DMS153 (cell line): ENCODE measurements around the gene CELA2B.
"Not testable (repeated sequence)": the region's sequence is repeated elsewhere in the genome, so short reads cannot be mapped to it uniquely, and the experiment has no call there.

ENCODE experiments used
- DNase-seq: peaks from one replicate; lab custom pipeline; 2025; lab: John Stamatoyannopoulos, UW

Gene CELA2B

DNA sequence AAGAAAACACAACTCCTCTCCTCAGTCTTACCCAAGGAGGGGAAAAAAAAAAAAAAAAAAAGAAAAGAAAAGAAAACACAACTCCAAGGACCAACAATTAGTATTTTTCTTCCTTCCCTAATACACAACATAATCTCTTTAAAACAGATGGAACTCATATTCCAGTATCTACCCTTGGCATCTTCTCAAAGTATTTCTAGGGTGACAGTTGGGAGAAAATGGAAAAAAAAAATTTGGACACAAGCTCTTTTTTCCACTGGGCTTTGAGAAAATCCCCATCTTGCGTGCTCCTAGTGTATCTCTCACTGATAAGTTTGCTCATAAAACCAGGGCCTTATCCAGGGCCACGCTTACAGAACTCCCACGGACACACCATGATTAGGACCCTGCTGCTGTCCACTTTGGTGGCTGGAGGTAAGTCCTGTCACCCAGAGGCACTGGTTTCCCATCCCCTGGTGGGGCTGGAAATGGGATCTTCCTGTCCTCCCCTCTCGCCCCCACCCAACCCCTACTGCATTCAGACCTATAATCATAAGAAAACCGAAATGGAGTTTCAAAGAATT lies at the start of gene CELA2B:
CELA2B (plus strand) TSS at position 353 of the 563 bp plus-strand sequence; CDS start at position 375, 22 bp downstream.
- no peak for DNase-seq

DNA sequence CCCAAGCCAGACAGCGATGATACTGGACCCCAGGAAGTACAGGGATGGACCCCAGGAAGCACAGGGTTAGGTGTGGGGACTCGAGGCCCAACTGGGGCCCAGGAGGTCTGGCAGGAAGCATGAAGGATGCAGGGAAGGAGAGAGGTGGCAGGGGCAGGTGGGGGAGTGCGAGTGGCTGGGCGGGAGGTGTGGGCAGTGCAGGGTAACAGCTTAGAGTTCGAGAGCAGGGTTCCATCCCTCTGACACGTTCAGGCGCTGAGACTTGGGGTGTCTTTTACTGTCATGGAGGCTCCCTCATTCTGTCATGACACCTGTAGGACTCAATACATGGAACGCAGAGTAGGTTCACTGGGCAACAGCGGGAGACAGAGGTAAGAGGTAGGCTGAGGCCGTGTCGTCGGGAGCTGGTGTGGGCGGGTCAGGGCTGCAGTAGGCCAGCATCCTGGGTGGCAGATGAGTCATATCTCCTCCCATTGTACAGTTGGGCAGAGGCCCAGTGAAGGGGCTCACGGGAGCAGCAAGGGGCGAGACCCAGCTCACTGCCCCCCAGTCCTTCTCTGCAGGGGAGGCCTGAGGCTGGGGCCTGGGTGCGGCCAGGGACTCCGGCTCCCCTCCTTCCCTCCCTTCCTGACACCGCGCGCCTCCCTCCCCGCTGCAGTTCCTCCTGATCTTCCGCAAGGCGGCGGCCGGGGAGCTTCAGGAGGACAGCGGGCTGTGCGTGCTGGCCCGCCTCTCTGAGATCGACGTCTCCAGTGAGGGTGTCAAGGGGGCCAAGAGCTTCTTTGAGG lies 49.2 kb upstream of the CELA2B start:
- no peak for DNase-seq

DNA sequence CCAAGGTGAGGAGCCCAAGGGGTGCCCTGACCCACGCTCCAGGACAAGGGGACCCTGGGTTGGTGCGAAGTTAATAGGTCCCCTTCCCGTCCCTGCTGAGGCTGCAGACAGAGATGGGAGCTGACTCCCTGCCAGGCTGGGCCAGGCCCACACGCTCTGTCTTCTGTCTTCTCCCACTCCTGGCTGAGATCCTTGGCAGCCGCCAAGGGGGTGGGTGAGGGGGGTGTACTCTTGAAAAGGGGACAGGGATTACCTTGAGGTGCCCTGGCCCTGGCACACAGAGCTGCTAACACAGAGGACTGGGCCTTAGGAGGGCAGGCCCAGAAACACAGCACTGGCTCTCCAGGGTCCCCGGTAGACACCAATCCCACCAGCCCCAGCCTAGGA lies 48.6 kb upstream of the CELA2B start:
- no peak for DNase-seq

DNA sequence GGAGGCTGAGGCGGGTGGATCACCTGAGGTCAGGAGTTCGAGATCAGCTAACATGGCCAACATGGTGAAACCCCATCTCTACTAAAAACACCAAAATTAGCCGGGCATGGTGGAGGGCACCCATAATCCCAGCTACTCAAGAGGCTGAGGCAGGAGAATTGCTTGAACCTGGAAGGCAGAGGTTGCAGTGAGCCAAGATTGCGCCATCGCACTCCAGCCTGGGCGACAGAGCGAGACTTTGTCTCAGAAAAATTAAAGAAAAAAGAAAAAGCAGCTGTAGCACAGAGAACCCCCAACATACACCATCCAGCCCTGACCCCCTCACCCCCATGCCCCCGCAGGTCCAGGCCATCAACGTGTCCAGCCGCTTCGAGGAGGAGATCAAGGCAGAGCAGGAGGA lies 47.7 kb upstream of the CELA2B start:
- not testable (repeated sequence) for DNase-seq

DNA sequence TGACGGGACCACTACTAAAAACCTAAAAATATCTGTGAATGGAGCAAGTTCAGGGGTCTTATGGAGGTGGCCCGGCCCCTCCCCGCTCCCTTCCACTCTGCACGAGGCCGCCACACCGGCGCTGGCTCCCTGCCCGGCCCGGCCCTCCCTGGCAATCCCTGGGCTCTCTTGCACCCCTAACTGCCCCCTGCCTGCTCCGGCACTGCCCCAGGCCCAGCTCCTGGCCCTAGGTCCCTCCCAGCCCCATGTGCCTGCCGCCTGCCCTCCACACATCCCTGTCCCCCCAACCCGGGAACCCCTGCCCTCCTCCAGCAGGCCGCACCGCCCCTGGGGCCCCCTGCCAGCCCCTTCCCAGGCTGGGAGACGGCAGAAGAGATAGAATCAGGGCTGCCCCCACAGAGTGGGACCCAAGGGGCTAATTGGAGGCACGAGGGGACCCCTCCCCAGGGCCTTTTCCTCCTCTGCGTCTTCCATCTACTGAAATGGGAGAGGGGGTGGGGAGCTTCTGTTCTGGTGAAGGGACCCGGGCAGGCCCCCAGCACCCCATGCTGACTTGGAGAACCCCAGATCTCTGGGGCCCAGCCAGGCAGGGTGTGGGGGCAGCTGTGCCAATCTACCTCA lies 47.0 kb upstream of the CELA2B start:
- no peak for DNase-seq

DNA sequence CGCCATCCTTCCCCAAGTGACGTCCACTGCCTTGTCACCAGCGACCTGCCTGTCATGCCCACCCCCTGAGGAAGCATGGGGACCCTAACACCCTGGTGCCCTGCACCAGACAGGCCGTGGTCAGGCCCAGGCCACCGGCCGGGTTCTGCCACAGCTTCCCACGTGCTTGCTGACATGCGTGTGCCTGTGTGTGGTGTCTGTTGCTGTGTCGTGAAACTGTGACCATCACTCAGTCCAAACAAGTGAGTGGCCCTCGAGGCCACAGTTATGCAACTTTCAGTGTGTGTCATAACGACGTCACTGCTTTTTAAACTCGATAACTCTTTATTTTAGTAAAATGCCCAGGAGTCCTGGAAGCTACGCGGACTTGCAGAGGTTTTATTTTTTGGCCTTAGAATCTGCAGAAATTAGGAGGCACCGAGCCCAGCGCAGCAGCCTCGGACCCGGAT lies 46.2 kb upstream of the CELA2B start:
- DNase-seq = no peak

DNA sequence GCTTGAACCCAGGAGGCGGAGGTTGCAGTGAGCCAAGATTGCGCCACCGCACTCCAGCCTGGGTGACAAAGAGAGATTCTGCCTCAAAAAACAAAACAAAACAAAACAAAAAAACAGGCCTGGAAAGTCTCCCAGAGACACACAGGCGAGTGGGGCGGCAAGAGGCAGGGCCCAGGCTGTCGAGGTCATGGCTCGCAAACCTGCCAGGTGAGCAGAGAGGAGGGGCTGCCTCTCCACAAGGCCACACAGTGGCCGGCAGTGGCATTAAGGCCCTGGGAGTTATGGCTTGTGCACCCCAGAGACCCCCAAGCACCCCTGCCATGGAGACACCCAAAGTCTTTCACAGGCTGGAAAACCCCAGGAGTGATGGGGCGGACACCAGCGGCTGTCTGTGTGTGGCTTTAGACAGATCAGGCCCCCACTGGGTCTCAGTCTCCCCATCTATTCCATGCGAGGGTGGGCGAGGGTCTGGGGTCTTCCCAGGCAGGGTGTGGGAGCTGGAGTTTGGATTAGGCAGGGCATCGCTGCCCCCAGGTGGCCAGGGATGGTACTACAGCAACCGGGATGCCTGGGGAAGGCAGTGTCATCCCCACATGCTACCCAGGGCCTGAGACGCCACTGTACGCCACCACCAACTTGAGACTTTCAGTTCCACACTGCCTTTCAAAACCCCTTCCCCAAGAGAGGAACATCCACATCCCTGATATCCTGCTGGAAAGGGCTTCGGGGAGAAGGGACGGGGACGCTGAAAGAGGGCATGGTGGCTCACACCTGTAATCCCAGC lies 44.9 kb upstream of the CELA2B start:
- DNase-seq = no peak

DNA sequence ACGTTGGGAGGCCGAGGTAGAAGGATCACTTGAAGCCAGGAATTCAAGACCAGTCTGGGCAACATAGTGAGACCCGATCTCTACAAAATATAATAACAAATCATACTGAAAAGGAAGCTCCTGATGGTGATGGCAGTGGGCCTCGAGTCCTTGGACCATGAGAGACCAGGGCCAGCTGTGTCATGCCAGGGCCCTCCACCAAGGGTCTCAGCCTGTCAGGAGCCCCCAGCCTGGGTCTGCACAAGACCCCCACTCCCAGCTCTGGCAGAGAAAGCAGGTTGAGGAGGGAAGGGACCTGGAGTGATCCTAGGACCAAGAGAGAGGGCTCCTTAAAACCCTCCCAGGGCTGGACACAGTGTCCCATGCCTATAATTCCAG lies 44.3 kb upstream of the CELA2B start:
- DNase-seq = no peak

DNA sequence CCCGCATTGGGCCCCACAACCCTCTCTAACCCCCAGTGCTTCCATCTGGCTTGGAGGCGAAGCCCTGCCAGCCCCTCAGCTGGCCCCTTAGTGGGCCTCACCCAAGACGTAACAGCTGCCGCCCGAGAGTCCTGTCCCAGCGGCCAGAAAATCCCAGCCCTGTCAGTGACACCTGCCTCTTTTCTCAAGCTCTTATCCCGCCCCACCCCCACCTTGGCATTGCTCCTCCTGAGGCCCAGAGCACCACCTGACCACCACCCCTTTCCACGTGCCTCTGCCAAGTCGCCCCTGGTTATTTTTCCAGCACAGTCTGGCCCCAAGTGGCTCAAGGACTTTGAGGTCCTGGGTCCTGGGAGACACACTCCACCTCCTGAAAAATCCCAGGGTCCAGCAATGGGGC lies 43.6 kb upstream of the CELA2B start:
- DNase-seq = no peak

DNA sequence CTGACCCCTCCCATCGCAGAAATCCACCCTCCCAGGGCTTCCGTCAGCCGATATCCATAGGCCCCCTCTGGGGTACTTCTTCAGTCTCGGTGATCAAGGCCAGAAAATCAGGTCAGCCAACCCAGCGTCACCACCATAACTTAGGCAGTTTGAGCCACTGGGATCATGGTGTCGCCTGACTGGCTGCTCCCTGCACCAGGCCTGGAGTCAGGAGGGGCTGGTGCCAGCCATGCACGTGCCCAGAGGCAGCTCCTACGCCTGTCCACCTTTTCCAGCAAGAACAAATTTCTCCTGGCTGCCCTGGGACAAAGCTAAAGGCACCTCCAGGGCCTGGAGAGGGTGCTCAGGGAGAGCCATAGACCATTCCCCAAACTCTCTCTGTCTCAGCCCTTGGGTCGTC lies 42.4 kb upstream of the CELA2B start:
- DNase-seq = no peak

DNA sequence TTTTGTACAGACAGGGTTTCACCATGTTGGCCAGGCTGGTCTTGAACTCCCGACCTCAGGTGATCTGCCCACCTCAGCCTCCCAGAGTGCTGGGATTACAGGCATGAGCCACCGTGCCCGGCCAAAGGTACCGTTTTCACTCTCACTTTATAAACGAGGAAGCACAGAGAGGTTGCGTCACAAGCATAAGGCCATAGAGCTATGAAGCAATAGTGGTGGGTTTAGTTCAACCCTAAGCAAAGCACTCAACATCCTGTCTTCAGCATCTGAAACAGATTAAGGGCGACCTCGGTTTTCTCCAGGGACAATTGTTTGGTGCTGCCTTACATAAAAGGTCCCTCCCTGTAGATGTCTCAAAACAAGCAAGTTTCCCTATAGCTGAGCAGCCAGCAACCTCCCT lies 41.2 kb upstream of the CELA2B start:
- DNase-seq = not testable (repeated sequence)

DNA sequence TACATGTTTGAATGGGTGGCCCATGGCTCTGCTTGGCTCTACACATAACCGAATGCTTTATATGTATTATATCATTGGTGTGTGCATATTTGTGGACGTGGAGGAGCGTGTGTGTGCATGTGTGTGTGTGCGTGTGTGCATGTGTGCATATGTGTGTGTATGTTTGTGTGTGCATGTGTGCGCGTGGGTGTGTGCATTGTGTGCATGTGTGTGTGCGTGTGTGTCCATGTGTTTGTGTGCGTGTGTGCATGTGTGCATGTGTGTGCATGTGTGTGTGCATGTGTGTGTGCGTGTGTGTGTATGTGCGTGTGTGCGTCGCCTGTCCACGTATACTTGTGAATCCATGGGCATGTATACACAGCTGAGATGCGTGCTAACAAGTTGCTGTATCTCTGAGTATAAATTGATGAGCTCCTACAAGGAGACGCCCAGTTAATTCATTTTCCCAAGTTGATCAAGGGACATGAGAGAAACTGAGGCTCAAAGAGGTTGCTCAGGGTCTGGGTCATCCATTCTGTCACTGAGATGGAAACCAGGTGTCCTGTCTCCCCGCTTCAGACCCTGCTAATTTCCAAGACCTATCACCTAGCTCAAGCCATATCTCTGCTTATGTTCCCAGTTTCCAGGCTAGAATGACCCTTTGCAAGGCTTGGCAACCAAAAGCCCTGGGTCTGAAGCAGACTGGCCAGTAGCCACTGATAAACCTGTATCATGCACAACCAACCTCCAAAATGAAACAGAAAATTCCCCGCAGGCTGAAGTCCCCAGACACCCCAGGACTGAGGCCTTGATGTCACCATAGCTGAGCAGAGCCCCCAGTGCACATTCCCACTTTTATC lies 40.4 kb upstream of the CELA2B start:
- no peak for DNase-seq

DNA sequence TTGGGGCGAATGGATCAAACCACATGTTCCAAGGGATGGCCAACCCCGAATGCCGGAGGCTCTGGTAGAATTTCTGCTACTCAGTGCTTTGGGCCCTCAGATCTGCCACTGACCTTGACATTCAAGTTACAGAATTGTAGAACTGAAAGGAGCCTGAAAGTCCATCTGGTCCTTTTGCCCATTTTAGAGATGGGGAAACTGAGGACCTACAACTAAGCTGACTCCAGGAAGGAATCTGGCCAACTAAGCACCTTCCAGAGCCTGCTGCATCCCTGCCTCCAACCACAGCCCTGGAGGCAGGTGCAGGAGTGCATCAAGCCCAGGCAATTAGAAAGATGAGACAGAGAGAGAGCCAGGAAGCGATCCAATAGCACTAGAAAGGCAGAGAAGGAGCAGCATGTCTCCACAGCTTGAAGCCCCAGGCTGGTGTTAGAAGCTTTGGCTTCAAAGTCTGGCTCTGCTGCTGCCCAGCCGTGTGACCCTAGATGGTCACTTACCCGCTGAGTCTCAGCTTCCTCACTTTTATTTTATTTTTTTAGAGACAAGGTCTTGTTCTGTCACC lies 38.9 kb upstream of the CELA2B start:
- no peak for DNase-seq

DNA sequence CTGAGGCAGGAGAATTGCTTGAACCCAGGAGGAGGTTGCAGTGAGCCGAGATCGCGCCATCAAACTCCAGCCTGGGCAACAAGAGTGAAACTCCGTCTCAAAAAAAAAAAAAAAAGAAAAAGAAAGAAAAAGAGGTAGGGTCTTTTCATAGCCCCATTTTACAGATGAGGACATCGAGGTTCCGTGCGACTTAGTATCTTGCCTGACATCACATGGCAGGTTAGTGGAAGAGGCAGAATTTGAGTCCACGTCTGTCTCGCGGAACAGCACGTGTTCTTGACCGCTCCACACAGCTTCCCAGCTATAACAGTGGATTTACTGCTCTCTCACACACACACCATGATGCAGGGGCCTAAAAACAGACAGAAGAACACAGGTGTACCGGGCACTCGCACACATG lies 36.6 kb upstream of the CELA2B start:
- no peak for DNase-seq

DNA sequence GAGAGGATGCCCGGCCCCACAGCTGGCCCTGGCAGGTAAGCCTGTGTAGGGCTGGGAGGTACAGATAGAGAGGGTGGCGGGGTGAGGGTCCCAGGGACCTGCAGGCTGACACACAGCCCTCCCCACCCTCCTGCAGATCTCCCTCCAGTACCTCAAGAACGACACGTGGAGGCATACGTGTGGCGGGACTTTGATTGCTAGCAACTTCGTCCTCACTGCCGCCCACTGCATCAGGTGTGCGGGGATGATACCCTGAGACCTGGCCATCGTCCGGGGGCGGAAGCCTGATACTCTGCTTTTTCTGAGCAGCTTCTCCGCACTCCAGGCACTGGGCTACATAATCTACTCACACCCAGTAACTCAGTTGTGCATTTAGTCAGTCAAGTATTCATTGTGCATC lies 35.5 kb upstream of the CELA2B start:
- DNase-seq = no peak

DNA sequence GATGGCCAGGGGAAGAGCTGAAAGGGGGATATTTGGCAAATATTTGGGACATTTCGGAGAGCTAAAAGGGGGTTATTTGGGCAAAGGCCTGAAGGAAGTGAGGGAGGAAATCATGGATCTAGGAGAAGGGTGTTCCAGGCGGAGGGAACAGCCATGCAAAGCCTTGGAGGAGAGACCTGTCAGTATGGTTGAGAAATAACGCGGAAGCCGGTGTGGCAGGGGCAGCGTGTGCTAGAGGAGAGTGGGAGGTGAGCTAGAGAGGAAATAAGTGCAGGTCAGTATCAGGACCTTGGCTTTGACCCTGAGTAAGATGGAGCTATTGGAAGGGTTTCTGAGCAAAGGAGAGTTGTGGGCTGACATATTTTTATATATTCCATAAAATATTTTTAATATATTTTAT lies 34.7 kb upstream of the CELA2B start:
- DNase-seq = no peak

DNA sequence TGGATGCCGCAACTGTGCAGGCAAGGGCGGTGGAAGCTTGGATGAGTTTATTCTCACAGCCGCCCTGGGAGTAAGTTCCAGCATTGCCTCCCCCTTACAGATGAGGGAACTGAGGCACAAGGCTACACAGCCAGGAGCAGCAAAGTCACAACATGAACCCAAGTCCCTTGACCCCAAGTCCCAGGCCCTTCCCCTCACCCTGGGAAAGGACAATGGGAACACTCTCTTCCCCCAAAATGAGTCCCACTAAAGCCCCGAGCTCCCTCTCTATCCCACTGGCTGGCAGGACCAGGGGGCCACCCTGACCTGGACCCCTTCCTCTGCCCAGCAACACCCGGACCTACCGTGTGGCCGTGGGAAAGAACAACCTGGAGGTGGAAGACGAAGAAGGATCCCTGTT lies 33.8 kb upstream of the CELA2B start:
- DNase-seq = no peak

DNA sequence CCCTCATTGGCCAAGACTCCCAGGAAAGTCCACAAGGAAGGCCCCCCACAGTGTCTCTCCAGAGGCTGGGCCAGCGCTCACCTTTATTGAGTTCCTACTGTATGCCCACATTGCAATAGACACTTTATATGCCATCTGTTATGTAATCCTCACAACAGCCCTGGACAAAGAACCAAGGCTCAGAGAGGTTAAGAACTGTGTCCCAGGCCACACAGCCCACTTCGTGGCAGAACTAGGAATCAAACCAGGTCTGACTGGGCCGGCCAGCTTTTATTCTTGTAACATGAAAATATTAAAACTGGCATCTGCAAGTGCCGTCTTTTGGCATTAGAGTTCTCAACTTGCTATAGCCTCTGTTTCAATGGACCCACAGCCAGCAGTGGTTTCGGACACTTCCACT lies 33.1 kb upstream of the CELA2B start:
- no peak for DNase-seq

DNA sequence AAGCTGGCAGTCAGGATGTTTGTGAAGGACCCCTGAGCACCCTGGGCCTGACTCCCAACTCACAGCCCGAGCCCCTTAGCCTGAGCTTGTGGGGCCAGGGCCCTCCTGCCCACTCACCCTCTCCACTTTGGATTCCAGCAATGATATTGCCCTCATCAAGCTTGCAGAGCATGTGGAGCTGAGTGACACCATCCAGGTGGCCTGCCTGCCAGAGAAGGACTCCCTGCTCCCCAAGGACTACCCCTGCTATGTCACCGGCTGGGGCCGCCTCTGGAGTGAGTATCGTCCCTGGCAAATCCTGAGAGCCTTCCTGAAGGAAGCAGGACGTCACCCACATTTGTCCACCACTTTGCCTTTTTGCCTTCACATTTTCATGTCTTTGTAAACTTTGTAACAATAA lies 32.6 kb upstream of the CELA2B start:
- DNase-seq = no peak

DNA sequence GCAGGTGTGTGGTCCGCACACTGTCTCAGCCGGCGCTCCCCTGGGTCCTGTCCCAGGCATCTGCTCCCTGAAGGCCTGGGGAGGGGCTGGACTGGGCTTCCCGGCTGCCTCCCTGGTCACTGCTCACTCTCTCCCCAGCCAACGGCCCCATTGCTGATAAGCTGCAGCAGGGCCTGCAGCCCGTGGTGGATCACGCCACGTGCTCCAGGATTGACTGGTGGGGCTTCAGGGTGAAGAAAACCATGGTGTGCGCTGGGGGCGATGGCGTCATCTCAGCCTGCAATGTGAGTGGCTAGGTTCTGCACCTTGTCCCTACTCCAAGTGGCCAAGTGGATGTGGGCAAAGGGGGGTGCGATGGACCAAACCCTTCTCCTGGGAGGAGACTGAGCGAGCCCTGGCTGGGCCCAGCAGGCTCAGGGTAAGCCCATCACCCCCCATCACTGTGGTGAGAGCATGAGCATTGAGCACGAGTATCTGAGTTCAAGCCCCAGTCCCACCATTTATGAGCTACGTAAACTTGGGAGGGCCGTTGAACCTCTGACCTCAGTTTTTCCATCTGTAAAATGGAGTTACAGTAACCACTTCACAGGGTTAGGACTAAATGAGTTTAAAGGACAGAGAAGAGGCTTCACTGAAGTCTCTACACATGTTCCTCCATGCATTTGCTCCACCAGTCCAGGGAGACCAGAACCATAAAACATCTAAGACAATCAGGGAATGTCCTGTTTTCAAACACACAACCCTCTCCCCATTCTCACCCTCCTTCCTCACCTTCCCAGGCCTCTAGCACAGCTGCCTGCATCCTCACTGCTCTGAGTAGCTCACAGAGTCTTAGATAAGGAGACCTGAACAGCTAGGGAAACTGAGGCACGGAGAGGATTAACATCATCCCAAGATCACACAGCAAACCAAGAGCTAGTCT lies 31.2 kb upstream of the CELA2B start:
- DNase-seq = no peak
